Muscle of arm (tissue), 12 donors: Measurements from ENCODE around the gene RBM20. TPM values are rescaled to one million over a fixed set of nuclear protein-coding genes. Genes with fewer than 3 reads are reported as not detected.

Experiments
- DNase-seq: peaks from one replicate; pipeline ENCODE4 v3.0.0-alpha.2; 2013
- polyA plus RNA-seq, 12 donors: library from polyadenylated mRNA; unstranded; fragments of 120-200 nt; gene quantifications; one replicate each; pipeline ENCODE4 v1.2.1, GENCODE V29; 2013; ENCODE audit not compliant: insufficient read length in 12 of 12

Gene RBM20
- polyA plus RNA-seq, 12 donors = 6.1 to 17.6 (median 12.1) TPM; not detected in 1

GRCh38 chr10:110783509-110784107 lies 139.5 kb downstream of the RBM20 start:
- DNase-seq = no peak

GRCh38 chr10:110784198-110784597 lies 140.1 kb downstream of the RBM20 start:
- DNase-seq = no peak

DNA sequence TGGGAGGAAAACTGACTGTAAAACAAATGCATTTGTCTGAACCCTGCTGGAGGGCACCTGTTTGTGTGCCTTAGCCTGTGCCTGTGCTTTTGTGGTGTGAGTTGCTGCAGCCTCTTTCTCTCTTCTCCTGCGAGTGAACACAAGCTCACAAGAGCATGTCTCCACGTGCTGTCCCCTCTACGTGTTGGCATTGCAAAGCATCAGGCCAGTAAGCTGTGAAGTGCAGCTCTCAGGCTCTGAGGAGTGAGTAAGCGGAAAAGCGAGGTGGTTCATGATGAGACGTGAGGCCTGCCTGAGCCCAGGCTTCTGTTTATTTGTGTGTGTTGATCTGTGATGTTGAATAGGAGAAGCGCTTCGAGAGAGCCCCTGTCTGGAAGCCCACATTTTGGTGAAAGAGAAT lies 142.0 kb downstream of the RBM20 start:
- DNase-seq = no peak

DNA sequence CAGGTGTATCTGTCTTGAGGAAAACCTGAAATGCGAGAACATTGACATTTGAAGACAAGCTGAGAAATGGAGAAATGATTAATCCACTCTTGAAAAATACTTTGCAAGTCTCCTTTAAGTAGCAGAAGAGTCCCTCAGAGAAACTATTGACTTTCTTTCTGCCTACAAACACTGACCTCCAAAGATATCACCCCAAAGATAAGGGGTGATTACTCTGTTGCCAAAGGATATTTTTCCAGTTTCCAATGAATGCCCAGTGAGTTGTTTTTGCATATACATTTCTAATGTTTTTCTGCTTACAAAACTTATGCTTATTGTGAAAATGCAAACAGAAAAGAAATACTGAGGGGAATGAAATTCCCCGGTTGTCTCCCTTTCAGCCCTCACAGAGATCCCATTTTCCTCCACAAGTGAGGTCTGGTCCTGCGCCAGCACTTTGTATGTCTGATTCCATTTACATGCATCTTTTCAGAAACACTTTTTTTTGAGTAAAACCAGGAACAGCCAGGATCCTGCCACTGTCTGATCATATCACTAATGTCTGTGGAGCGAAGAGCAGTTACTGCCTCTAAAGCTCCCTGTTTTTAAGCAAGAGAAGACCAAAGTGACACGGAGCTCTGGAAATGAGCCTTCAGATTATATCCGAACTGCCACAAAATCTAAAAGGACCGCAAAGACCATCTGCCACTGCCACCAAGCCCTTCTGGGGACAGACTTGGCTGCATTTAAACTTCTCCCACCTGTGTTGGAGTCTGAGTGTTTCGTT lies 144.7 kb downstream of the RBM20 start:
- no peak for DNase-seq

DNA sequence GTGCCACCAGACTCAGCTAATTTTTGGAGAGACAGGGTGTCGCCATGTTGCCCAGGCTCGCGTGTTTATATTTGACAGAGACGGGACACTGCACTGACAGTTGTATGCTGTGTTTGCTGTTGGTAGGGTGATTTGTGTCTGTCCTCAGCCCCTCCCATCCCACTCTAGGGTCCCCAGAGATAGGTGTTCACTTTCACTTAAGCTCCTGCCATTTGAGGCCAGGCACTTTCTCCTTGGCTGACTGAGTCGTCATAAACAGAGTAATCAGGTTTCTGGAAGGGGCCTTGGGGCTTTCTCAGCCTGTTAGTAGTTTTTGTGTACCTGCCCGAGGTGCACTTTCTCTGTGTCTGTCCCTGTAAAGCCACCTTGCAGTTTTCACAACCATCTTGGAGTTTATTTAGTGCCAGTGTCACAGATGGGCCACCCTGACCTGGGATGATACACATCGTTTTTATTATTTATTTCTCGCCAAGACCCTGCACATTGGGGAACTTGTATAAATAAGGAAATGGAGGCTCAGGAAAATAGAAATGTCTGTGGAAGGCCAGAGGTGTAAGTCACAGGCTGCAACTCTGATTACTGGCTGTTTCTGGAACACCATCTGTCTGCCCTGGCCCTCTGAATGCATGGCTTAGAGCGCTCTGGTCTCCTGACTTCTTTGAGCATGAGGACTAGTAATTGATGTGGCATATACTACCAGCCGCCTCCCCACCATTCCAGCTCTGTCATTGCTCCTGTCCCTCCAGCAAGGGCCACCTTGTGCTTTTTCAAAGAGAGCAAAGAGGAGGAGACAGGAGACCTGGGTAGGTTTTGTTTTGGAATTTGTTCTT lies 145.7 kb downstream of the RBM20 start:
- DNase-seq = no peak

DNA sequence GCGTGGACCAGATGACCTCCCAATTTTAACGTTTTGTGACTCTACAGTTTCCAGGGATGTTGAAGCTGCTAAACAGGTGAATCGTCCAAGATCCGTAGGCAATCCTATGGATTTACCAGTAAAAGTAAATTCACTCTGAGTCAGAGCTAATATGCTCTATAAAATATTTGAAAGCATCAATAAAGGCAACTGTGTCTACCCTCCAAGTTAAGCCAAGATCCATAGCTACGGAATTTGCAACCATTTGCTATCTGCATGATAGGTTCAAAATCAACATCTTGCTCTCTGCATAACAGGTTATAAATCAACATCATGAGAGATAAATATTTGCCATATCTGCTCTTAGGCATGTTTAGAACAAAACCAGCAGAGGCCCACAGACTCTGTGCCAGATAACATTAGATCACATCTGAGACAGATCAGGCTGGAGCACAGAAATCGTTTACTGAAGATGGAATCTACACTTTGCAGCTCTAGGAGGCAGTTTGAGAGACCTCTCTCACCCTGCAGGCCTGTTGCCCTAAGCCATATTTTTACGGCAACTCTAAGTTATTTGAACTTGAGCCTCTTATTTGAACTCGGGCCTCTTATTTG lies 146.9 kb downstream of the RBM20 start:
- DNase-seq = no peak

DNA sequence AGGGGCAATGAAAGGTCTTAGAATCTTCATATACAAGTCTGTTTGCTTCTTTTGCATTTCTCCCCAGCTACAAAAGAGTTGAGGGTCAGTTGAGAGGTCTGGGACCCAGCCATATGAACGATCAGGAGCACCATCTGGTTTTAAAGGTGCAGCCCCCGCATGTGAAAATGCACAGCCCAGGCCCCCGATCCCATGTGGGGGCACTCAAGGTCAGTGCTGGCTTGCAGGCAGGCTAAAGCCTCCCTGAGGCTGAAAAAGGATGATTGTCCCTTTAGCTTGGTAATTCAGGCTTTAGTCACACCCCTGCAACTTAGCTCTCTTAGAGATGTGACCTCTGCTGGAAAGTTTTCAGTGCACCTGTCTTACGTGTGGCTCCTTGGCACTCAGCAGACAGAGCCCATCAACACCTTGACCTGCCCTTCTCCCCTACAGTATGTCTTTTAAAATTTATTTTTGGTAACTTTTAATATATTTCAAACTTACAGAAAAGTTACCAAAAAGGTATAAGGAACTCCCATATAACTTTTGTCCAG lies 147.5 kb downstream of the RBM20 start:
- no peak for DNase-seq

DNA sequence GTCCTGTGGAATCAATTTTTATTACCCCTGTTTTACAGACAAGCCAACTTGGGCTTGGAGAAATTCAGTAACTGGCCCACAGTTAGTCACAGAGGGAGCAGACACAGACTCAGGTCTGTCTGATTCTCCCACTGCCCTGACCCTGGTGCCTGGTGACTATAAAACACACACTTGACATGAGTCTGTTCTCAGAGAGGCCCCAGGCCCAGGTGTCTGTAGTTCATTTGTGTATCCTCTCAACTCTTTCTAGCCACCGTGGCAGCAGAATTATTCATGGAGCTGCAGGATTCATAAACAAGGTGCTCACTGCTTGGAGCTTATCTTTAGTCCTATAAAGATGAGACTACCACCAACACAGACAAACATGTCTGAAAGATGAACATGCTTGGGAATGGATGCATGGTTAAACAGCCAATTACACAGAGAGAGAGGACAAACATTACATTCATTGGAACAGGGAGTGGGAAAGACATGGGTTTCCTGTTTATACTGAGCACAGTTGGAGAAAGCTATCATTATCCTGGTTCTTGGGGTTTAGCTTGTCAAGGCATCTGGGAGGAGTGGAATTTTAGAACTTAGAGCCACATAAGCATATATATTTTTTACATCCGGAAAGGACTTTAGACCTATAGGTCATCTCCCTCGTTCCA lies 148.5 kb downstream of the RBM20 start:
- DNase-seq = no peak

DNA sequence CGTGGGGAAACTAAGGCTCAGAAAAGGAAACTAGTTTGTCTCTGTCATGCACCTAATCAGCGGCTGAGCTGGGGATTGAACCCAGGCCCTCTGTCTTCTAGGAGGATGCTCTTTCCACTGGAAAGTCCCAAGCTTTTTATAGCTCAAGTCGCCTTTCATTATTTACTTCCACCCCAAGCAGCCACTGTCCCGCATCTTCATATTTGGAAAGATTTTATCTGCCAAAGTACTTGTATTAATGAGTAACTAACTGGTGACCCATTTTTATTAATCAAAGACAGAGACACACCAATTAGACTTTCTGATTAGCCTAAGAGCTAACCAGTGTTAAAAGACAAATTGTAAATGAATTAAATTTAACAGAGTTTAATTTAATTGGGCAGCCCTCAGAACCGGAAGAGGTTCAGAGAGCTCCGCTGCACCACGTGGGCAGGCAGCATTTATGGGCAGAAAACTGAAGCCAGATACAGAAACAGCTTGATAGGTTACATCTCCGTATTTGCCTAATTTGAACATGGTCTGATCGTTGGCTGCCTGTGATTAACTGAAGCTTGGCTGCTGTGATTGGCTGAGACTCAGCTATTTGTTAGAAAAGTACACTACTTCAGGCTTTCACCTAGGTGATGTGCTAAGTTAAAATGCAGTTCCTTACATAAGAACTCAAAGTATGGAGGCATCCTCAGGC lies 149.1 kb downstream of the RBM20 start:
- no peak for DNase-seq

- DNase-seq = no peak
These were observed 149.8 kb downstream of the RBM20 start for GRCh38 chr10:110793886-110794285.

DNA sequence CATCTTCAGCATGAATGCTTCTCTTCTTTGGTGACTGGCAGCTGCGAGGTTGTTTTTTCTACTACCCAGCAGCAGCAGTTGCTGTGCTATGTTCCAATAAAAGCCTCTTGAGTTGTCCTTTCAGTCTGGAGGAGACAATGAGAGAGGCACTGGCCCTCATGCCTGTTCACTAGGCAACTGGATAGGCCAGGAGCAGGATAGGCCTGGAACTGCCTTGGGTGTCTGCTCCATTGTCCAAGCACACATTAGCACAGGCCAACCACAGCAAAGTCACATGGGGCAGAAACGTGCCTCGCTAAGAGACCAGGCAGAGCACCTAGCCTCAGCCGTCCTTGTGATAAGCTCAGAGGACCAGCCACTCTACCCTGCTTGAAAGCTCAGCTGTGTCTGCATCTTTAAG lies 150.7 kb downstream of the RBM20 start:
- DNase-seq = no peak

GRCh38 chr10:110797416-110797815 lies 153.3 kb downstream of the RBM20 start:
- no peak for DNase-seq

- no peak for DNase-seq
These were observed 154.2 kb downstream of the RBM20 start for GRCh38 chr10:110798340-110798739.

DNA sequence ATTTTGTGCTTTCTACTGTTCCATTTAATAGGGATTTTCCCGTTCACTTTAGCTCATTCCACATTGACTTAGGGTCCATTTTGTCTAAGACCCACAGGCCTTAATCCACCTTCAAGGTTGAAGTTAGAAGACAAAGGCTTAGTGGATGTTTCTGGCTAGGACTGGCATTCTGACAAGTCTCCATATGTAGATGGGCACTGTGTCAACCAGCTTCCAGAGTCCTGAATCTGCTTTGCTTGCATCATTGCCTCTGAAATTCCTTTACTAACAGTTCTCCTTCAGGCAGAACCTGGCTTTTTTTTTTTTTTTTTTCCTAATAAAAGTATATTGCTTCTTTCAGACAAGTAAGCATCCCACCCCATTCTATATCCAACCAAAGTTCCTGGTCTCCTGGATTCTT lies 158.0 kb downstream of the RBM20 start:
- no peak for DNase-seq

- peak; percentile 46 for DNase-seq
These were observed 158.6 kb downstream of the RBM20 start for GRCh38 chr10:110802551-110803238.

DNA sequence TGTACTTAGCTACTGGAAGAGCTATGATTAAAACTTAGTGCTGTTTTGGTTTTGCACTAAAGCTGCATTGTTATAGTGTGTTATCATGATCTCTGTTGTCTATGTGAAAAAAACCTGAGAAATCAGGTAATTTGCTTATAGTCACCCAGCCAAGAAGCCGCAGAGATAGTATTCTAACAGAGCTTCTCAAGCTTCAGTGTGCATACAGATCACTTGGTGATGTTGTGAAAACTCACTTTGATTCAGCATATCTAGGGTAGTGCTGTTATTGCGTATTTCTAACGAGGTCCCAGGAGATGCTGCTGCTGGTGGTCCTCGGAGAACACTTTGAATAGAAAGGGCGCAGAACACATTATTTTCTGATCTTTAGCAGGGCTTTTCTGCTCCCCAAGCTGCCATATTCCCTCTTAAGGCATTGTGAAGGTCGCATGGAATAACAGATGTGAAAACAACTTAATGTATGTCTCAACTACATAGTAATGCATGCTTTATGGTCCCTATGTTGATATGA lies 159.2 kb downstream of the RBM20 start:
- DNase-seq = no peak

- DNase-seq = peak; percentile 68
These were observed 159.7 kb downstream of the RBM20 start for GRCh38 chr10:110803830-110804338.

GRCh38 chr10:110804376-110804775 lies 160.2 kb downstream of the RBM20 start:
- DNase-seq = no peak

GRCh38 chr10:110805292-110805691 lies 161.2 kb downstream of the RBM20 start:
- DNase-seq = no peak

- no peak for DNase-seq
These were observed 162.2 kb downstream of the RBM20 start for GRCh38 chr10:110806335-110806734.
